ENCODE measurements around the gene BBS9.
"Not testable (repeated sequence)": the region's sequence is repeated elsewhere in the genome, so short reads cannot be mapped to it uniquely, and the experiment has no call there.

DNA sequence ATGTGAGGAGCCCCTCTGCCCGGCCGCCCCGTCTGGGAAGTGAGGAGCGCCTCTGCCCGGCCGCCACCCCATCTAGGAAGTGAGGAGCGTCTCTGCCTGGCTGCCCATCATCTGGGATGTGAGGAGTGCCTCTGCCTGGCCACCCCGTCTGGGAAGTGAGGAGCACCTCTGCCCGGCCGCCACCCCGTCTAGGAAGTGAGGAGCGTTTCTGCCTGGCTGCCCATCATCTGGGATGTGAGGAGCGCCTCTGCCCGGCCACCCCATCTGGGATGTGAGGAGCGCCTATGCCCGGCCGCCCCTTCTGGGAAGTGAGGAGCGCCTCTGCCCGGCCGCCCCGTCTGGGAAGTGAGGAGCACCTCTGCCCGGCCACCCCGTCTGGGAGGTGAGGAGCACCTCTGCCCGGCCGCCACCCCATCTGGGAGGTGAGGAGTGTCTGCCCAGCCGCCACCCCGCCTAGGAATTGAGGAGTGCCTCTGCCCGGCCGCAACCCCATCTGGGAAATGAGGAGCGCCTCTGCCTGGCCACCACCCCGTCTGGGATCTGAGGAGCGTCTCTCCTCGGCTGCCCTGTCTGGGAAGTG, 174.7 kb downstream of the BBS9 start:
- TF ChIP-seq, protein P1, sequence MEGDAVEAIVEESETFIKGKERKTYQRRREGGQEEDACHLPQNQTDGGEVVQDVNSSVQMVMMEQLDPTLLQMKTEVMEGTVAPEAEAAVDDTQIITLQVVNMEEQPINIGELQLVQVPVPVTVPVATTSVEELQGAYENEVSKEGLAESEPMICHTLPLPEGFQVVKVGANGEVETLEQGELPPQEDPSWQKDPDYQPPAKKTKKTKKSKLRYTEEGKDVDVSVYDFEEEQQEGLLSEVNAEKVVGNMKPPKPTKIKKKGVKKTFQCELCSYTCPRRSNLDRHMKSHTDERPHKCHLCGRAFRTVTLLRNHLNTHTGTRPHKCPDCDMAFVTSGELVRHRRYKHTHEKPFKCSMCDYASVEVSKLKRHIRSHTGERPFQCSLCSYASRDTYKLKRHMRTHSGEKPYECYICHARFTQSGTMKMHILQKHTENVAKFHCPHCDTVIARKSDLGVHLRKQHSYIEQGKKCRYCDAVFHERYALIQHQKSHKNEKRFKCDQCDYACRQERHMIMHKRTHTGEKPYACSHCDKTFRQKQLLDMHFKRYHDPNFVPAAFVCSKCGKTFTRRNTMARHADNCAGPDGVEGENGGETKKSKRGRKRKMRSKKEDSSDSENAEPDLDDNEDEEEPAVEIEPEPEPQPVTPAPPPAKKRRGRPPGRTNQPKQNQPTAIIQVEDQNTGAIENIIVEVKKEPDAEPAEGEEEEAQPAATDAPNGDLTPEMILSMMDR (IDR thresholded peaks at IDR 0.05): not testable (repeated sequence)
- TF ChIP-seq POLR2A (IDR thresholded peaks at IDR 0.05): not testable (repeated sequence)
